Suprapubic skin (tissue), 4 donors: ENCODE measurements around the gene SAYSD1.

Source experiments
- POLR2A ChIP-seq, 2 donors: fragments of 450-650 bp; IDR thresholded peaks; one replicate each; pipeline ENCODE4 v1.6.1; 2017; ENCODE audit warnings: antibody characterized with exemption in 2 of 2, mild to moderate bottlenecking in 2 of 2, moderate library complexity in 2 of 2
- POLR2AphosphoS5 ChIP-seq, 3 donors: sonication (generic); formaldehyde crosslinking; IDR thresholded peaks; one replicate each; pipeline ENCODE4 v1.6.1; 2017; ENCODE audit warnings: antibody characterized with exemption in 3 of 3

DNA sequence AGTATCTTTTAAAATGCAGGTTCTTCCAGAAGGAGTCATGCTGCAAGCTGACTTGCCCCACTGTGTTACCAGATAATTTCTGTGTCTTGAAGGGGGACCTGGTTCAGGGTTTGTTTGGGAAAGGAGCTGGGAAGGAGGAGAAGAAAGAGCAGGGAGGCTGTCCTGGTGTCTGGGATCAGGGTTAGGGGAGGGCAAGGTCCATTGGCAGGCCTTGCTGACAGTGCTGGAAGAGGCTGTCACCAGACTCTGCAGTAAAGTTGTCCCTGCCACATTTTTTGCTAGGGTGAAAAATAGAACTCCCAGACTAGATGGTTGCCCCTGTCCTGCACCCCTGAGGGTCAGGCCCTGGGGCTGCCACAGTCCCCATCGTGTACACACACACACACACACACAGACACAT lies 51.5 kb downstream of the SAYSD1 start:
- no peak for TF ChIP-seq POLR2AphosphoS5 (IDR thresholded peaks at IDR 0.05)
- TF ChIP-seq POLR2A (IDR thresholded peaks at IDR 0.05) = no peak
